Measurements from ENCODE around the gene MAP3K10.

DNA sequence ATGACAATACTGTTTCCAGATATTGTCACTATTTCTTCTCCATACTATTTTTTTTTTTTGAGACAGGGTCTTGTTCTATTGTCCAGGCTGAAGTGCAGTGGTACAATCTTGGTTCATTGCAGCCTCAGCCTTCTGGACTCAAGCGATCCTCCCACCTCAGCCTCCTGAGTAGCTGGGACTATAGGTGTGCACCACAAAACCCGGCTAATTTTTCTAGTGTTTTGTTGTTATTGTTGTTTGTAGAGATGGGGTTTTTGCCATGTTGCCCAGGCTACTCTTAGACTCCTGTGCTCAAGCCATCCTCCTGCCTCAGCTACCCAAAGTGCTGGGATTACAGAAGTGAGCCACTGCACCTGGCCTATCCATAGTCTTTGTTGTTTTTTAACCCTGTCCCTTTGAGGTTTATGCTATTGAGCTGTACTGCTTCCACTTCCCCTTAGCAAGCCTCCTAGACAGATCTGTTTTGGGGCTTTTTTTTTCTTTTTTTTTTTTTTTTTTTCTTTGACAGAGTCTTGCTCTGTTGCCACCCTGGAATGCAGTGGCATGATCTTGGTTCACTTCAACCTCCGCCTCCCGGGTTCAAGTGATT, 27.6 kb upstream of the MAP3K10 start:
- no peak for TF ChIP-seq EZH2 (IDR thresholded peaks at IDR 0.05; ENCODE audit: borderline replicate concordance, insufficient read depth, low read depth, low read length, poor library complexity, severe bottlenecking)
- TF ChIP-seq, protein P1, sequence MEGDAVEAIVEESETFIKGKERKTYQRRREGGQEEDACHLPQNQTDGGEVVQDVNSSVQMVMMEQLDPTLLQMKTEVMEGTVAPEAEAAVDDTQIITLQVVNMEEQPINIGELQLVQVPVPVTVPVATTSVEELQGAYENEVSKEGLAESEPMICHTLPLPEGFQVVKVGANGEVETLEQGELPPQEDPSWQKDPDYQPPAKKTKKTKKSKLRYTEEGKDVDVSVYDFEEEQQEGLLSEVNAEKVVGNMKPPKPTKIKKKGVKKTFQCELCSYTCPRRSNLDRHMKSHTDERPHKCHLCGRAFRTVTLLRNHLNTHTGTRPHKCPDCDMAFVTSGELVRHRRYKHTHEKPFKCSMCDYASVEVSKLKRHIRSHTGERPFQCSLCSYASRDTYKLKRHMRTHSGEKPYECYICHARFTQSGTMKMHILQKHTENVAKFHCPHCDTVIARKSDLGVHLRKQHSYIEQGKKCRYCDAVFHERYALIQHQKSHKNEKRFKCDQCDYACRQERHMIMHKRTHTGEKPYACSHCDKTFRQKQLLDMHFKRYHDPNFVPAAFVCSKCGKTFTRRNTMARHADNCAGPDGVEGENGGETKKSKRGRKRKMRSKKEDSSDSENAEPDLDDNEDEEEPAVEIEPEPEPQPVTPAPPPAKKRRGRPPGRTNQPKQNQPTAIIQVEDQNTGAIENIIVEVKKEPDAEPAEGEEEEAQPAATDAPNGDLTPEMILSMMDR (IDR thresholded peaks at IDR 0.05): no peak
